GM19351 (cell line): ENCODE data around the gene DCAF12.
"Not testable (repeated sequence)": the region's sequence is repeated elsewhere in the genome, so short reads cannot be mapped to it uniquely, and the experiment has no call there.

Experiments used
- ATAC-seq: cut with Tn5 transposase; IDR thresholded peaks from one replicate; pipeline ENCODE4 v1.9.1; 2021; ENCODE audit warnings: mild to moderate bottlenecking, moderate library complexity; ENCODE audit not compliant: unreplicated experiment

The DCAF12 gene

DNA sequence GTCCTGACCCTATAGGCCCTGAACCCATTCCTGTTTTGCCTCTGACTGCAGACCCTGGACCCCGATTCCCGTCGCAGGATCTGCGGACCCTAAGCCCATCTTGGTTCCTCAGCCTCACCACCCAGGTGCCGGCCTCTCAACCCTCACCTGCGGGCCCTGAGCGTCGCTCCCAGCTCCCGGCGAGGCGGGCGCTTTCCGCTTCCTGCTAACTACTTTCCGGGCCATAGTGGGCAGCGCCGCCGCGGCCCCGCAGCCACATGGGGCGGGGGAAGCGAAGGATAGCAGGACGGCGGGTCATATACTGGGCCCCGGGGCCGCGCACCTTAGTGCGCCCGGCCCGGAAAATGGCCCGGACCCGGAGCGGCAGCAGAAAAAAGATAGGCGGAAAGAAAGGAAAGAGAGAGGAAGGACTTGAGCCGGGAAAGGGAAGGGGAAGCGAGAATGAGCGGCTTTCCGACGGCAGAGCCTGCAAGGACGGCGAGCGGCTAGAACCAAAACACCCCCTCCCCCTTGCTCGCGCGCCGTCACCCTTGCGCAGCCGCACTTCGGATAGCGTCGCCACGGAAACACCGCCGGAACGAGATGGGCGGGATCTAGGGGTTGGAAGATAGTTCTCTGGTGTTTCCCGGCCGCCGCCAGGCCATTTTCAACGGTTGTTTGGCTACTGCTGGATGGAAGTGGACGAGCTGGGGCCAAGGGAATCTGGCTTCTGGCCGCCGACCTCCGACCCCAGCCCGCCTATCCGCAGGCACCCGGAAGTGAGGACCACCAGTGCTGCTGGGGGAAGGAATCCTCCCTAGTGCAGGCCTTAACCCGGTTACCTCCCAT lies at the start of gene DCAF12:
Gene DCAF12 (minus strand): TSS at position 492 of the 828 bp plus-strand sequence. CDS start 267 bp downstream, at position 225.
- ATAC-seq: peak; percentile 68

DNA sequence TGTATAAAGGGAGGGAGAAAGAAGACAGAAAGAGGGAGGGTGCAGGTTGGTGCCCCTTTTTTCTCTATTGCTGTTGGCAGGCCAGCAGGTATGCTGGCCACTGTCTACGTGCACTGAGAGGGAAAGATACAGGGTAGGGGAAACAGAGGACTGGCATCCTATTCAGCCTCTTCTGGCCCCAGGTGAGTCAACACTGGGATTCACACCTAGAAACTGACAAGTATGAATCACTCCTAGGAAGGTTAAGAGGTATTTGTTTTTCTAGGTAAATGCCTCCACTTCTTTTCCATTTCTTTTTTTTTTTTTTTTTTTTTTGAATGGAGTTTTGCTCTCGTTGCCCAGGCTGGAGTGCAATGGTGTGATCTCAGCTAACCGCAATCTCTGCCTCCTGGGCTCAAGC lies 49.6 kb upstream of the DCAF12 start:
- ATAC-seq: no peak

DNA sequence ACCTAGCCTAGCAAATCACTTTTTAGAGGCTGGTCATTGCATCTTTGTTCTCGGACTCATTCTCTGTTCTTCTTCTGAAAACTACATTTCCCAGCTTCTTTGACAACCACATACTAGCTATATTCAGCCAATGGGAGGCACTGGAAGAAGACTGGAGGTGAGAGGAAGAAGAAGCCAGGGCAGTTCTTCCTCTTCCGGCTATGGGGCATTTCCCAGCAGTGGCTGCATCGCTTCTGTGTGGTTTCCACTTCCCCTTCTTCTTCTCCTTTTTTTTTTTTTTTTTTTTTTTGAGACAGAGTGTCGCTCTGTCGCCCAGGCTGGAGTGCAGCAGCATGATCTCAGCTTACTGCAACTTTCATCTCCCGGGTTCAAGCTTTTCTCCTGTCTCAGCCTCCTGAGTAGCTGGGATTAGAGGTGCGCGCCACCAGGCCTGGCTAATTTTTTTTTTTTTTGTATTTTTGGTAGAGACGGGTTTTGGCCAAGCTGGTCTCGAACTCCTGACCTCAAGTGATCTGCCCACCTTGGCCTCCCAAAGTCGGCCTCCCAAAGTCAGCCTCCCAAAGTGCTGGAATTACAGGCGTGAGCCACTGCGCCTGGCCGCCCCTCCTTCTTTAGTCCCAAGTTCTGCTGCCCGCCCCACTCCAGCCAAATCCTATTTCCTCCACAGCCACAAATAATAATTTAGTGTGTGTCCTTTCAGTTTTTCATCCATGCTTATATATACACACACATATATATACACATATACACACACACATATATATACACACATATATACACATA lies 45.4 kb upstream of the DCAF12 start:
- ATAC-seq: peak; percentile 67

DNA sequence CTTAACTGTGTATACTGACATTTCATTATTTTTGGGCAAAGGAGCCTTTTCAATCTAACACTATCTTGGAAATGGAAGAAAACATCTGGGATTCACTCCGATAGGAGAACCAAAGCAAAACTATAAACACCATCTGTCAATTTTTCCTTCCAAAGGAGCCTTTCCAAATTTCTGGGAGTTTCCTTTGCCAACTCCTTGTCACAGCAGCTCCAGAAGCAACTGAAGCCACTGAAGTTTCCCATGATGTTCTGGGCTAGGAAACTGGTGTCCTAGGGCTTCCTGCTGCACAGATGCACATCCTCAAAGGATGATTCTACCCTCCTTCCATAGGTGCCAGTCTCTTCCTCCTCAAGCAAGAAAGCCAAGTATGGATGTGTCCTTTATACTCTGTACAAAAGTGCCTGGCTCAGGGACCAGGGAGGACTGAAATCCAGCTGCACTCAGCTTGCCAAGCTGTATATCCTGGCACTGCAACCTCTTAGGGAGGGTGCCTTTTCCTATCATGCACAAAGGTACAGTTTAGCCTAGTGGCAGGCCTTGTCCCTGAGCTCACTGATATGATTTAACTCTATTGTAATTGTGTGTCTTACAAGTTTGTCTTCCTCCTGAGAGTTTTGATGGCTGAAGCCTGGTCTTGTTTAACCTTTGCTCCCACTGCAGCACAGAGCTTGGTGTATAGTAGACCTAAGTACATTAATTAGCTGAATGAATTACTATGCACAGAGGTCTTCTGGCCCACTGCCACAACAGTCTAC lies 43.9 kb upstream of the DCAF12 start:
- no peak for ATAC-seq

DNA sequence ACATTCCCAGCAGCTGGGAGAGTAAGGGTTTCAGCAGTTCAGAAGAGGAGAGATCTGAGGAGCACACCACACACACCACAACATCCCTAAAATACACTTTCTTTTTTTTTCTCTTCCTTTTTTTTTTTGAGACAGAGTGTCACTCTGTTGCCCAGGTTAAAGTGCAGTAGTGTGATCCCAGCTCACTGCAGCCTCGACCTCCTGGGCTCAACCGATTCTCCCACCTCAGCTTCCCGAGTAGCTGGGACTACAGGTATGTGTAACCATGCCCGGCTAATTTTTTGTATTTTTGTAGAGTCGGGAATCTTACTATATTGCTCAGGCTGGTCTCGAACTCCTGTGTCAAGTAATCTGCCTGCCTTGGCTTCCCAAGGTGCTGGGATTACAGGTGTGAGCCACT lies 42.6 kb upstream of the DCAF12 start:
- ATAC-seq: no peak

DNA sequence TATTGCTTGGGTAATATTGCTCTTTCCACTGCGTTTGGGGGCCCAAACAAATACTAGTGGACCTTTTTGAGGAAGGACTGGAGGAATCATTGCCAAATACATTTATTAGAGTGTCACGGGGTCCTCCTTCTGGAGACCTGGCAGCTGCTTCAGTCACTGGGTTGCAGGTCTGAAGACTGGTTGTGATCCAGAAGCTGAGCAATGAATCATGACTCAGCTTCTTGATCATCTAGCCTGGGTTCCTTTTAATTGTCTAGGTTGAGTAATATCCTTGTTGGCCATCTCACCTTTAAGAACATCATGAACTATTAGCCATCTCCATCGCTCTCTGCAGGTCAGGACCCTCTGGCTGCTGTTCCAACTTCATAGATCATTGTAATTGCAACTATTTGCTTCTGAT lies 36.9 kb upstream of the DCAF12 start:
- no peak for ATAC-seq

DNA sequence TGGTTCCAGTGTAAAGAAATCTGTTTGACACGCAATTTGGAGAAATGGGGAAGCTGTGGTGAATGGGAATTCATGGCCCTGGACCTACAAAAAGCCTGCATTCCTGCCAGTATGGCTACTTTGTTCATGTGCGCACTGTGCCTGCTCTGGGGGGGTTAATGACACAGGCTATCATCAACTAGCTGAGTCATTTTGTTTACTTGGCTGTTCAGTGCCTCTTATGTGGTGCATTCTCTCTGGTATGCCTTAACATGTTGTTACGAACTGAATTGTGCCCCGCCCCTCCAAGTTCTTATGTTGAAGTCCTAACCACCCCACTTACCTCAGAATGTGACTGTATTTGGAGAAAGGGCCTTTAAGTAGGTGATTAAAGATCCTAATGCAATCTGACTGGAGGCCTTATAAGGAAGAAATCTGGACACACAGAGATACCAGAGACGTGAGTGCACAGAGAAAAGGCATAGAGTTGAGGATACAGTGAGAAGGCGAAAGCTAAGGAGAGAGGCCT lies 31.9 kb upstream of the DCAF12 start:
- ATAC-seq: no peak

DNA sequence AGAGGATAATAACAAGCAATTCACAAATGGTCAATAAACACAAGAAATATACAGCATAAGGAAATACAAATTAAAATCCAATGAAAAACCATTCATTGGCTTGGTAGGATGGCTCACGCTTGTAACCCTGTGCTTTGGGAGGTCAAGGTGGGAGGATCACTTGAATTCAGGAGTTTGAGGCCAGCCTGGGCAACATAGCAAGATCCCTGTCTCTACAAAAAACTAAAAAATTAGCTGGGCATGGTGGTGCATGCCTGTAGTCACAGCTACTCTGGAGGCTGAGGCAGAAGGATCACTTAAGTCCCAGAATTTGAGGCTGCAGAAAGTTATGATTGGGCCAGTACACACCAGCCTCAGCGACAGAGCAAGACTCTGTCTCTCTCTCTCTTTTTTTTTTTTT lies 31.4 kb upstream of the DCAF12 start:
- ATAC-seq: no peak

DNA sequence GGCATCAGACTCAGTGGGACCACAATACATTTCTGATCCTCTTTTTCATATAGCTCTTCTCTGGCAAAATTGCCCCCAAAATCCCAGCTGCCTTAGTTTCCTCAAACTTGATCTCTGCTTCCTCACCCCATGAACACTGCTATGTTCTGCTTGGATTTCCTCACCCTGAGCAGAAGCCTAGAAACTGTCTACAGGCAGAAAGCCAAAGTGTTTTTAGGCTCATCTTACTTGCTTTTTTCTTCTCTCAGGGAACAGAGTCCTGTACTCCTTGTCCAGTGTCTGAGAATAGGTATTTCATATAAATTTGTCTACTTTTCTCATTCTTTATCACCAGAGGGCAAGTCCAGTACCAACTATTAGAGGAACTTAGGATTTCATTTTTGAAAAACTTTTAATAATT lies 30.8 kb upstream of the DCAF12 start:
- ATAC-seq: no peak

DNA sequence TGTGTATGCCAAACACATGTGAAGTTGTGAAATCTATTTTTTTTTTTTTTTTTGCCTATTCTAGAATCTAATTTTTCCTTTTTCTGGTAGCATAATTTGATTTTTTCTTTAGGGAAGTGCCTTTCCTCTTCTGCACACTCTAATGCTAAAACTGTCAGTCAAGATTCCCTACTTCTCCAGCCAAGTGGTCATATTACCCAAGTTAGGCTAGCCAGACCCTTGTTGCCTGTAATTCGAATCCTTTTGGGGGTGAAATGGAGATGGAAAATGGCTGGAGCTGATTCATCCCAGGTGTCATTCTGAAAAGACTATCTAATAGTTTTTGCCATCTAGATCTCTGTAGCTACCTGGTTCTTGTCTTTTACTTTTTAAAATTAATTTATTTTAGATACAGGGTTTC lies 27.6 kb upstream of the DCAF12 start:
- ATAC-seq: no peak

DNA sequence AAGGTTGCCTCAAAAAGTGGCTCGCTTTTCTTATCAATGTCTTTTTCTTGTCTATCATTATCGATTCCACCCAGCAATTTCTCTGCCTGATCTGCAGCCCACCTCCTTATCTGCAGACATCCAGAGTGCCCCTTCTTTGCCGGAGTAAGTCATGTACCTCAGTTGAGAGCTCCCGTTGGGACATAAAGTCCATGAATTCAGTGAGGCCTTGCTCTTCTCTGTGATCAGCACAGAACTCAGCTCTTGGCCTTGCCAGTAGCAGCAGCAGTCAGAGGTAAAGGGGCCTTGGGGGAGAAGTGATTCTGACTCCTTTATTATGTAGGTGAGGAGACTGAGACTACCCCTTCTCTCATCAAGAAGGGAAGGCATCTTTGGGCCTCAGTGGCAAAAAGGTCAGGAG lies 24.9 kb upstream of the DCAF12 start:
- no peak for ATAC-seq

DNA sequence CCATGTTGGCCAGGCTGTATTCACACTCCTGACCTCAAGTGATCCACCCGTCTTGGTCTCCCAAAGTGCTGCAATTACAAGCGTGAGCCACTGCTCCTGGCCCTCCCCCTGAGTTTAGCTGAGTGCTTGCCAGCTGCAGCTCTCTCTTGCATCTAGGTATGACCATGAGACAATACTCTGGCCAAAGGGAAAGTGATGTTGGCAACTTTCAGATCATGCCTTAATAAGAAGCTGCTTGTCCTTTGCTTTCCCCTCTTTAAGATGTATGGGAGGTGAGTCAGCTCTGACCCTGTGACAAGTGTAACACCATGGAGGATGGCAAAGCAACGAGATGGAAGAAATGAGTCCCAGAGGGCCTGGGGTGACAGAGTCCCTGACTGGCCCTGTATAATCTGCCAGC lies 18.7 kb upstream of the DCAF12 start:
- no peak for ATAC-seq

DNA sequence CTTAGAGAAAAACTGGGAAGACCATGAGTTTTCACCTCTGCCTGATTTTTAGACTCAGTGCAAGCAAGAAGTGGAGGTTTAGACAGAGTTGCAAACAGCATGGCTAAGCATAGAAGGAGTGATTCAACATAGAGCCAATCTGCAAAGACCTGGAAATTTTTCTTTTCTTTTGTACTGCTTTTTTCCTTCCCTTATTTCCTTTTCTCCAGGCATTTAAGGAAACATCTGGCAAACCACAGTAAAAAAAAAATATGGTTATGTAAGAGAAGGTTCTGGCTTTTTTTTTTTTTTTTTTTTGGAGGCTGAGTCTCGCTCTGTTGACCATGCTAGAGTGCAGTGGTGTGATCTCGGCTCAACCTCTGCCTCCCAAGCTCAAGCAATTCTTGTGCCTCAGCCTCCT lies 16.6 kb upstream of the DCAF12 start:
- no peak for ATAC-seq

DNA sequence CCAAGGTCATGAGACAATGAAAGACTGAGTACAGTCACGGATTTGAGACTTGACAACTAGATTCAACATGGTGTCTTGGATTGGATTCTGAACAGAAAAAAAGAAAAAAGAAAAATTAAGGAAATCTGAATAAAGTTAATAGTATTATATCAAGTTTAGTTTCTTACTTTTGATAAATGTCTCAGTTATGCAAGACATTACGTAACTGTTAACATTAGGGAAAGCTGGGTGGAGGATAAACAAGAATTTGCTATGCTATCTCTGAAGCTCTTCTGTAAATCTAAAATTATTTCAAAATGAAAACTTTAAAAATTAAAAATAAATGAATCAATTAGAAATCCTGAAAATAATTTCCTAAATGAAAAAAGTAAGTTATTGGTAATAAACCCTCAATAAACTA lies 14.4 kb upstream of the DCAF12 start:
- ATAC-seq: no peak

DNA sequence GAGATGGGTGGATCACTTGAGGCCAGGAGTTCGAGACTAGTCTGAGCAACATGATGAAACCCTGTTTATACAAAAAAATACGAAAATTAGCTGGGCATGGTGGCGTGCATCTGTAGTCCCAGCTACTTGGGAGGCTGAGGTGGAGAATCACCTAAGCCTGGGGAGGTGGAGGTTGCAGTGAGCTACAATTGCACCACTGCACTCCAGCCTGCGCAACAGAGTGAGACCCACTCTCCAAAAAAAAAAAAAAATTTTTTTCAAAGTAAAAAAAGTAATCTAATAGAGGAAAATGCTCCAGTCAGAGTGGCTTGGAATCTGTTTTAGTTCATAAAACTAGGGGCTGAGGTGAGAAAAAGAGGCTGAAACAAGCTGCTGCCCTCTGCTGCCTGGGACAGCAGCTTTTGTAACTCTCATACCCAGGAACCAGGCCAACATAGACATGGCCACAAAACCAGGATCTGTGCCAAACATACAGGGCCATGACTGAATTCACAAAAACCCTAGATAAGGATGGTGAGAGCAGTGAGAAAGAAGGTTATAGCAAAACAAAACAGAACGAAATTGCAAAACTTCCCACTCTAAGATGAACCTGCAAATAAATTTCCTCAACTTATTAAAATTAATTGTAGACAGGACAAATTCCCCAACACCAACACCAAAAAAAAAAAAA lies 13.1 kb upstream of the DCAF12 start:
- ATAC-seq: no peak

DNA sequence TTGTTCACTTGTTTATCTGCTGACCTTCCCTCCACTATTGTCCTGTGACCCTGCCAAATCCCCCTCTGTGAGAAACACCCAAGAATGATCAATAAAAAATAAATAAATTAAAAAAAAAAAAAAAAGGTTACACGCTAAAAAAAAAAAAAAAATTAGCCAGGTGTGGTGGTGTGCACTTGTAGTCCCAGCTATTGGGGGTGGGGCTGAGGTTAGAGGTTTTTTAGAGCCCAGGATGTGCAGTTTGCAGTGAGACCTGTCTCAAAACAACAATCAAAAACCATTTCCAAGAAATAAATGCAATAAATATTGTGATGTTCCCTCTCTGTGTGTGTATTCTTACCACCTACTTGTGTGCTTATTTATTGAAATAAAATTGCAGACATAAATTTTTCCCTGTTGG lies 12.1 kb upstream of the DCAF12 start:
- not testable (repeated sequence) for ATAC-seq

DNA sequence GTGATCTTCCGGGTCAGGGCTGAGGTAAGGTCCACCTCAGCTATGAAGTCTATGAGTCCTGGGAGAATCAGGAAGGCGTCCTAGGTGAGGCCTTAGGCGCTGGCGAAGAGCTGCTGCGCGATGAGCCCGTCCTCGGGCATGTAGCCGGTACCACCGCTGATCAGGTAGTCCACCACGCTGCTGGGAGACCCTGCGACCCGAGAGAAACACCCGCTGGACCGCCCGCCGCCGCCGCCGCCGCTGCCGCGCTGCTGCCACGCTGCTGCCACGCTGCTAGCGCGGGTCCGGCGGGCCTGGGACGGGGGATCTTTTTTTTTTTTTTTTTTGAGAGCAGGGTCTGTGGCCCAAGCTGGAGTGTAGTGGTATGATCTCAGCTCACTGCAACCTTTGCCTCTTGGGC lies 8.0 kb upstream of the DCAF12 start:
- no peak for ATAC-seq

DNA sequence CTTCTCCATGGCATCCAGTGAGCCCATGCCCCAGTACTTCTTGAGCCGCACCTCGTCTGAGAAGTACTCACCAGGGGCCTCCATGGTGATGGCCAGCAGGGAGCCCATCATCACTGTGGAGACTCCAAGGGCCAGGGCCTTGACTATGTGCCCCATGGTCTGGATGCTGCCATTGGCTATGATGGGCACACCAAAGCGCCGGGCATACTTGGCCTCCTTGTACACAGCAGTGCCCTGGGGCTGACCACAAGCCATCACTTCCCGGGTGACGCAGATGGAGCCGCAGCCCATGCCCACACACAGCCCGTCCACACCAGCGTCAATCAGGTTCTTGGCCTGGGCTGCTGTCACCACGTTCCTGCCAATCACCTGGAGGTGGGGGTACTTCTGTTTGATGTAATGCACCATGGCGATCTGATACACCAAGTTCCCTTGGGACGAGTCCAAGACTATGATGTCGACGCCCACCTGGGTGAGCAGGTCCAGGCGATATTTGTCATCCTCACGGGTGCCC lies 7.0 kb upstream of the DCAF12 start:
- ATAC-seq: no peak

DNA sequence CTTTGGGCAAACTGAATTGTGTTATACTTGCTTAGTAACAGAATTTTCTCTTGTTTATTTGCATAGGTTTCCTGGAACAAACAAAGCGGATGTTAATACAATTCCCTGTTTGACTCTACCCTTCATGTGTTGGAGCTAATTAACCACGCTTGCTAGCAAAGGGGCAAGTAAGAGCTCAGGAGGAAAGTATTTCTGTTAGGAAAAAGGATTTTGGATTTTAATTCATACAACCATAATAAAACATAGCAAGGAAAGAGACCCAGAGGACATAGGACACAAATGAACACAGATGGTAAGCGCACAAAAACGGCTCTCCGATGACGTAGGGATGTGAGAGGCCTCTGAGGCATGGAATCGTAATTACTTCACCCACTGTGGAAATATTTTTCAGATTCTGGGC lies 5.1 kb upstream of the DCAF12 start:
- ATAC-seq: no peak
